NOMO-1 treated with DMSO at 0.1 percent for 48 hours (cell line): Measurements from ENCODE around the gene NELL2.

ENCODE experiments used
- DNase-seq: peaks from one replicate; lab custom pipeline; 2025; ENCODE audit not compliant: unreplicated experiment; lab: John Stamatoyannopoulos, UW

NELL2 gene

DNA sequence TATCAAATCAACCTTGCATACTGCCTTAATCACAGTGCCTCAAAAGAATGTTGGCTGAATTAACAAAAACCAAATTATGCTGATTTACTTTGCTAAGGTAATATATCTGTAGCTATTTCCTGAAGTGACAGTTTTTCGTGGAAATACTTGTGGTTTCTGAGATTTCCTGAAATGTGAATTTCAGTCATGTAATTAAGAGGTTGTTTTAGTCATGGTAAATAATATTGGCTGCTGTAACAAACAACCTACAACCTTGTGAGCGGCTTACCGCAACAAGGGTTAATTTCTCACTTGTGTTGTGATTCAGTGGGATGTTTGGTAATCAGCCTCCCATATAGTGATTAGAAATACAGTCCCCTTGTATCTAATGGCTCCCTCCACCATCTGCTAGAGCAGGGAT, 387.9 kb downstream of the NELL2 start:
- DNase-seq, result no peak

DNA sequence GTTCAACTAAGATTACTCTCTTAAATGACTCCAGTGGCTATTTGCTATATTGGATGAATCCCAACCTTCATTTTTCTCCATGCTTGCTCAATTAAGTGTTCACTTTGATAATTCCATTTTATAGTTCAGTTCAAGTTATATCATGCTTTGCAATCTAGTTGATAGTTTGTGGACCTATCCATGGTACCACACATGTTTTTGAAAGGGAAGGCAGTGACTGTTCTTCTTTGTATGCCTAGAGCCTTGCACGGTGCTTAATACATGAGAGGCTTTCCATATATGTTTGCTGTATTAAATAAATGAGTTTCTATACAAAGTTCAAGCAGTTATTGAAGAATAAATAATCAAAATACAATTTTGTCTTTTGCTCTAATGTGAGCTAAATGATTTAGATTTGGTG, 391.3 kb downstream of the NELL2 start:
- no peak for DNase-seq

DNA sequence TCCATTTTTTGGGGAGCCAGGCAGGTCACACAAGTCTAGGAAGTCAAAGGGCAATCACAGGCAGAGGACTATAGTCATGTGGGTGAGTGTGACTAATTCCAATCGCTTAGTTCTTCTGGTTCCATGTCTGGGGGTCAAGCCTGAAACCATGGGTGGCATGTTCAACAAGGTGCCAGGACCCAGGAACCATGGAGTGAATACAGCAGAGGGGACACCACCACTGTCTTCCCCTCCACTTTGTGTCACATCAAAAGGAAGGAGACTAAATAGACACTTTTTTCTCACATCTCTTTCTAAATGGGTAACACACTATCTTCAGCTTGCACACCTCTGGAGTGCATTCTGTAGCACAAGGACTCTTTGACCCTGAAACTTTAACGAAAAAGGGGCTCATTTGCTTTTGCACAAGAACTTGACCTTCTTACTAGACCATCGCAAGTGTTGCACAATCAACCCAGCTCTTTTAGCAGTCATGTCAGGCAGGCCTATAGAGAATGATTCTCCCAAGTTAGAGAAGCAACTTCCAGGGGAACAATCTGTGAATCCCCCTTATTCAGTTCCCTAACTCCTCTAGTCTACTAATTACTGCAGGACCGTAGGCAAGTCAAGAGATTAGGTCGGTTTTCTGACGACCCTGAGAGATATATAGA, 398.7 kb downstream of the NELL2 start:
- DNase-seq, result no peak

GRCh38 chr12:44476683-44477082, 399.4 kb downstream of the NELL2 start:
- DNase-seq, result no peak

- DNase-seq, result no peak
Observed at GRCh38 chr12:44465139-44465538, 411.0 kb downstream of the NELL2 start.

GRCh38 chr12:44464180-44464579, 411.9 kb downstream of the NELL2 start:
- no peak for DNase-seq

DNA sequence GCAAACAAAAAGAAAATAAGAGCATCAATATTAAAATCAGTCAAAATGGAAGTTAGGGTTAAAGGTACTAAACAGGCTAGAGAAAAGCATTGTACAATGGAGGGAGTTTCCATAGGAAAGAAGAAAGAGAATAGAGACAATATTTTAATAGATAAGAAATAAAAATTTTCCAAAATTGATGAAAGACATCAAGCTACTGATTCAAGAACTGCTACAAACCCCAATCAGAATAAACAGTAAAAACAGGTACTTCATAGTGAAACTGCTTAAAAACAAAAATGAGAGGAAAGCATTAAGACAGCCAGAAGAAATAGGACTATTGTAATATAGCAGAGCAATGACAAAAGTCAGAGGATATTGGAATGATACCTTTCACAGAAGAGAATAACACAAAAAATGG, 413.4 kb downstream of the NELL2 start:
- no peak for DNase-seq

- no peak for DNase-seq
Observed at GRCh38 chr12:44460261-44460660, 415.9 kb downstream of the NELL2 start.

DNA sequence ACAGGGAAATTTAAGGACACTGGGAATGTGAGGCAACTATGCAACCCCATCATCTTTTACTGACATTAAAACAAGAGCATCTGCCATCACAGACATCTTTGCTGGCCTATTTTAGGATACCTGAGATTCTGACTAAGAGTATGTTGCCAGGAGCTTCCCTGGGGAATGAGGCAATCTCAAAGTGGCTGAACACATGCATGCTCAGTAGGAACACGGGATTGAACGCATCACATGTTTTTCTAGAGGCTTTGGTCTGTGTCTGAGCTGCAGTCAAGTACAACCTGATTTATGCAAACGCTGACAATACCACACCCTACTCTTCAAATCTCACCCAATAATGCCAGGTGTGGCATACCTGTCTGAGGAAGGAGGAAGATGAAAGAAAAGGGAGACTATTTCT, 416.5 kb downstream of the NELL2 start:
- DNase-seq, result no peak
